Liver (tissue), 9 donors: Measurements from ENCODE around the gene SHC4. TPM values are rescaled to one million over a fixed set of nuclear protein-coding genes. Genes with fewer than 3 reads are reported as not detected.

Experiments used
- DNase-seq: peaks from one replicate; pipeline ENCODE4 v3.0.0-alpha.2; 2017; ENCODE audit warnings: low spot score
- H3K27ac ChIP-seq, 2 donors: one replicate each; pipeline ENCODE4 v1.7.0; 2013; ENCODE audit warnings: inconsistent platforms in 2 of 2, low read length in 2 of 2, control low read depth in 1 of 2, low read depth in 1 of 2, mild to moderate bottlenecking in 1 of 2
- H3K27me3 ChIP-seq, 4 donors: one replicate each; pipeline versions ENCODE4 v1.6.1 to v1.7.0; 2013; ENCODE audit warnings: low read length in 3 of 4, inconsistent platforms in 1 of 4, mild to moderate bottlenecking in 1 of 4, moderate library complexity in 1 of 4; ENCODE audit not compliant: control insufficient read depth in 4 of 4, insufficient read depth in 4 of 4
- H3K36me3 ChIP-seq, 4 donors: one replicate each; pipeline versions ENCODE4 v1.6.1 to v1.7.0; 2013; ENCODE audit warnings: low read length in 3 of 4, mild to moderate bottlenecking in 3 of 4, low read depth in 1 of 4, moderate library complexity in 1 of 4; ENCODE audit not compliant: control insufficient read depth in 4 of 4, insufficient read depth in 3 of 4
- H3K4me1 ChIP-seq, 4 donors: one replicate each; pipeline versions ENCODE4 v1.6.1 to v1.7.0; 2013; ENCODE audit warnings: low read length in 3 of 4, mild to moderate bottlenecking in 3 of 4, moderate library complexity in 1 of 4; ENCODE audit not compliant: control insufficient read depth in 4 of 4, insufficient read depth in 4 of 4
- H3K4me3 ChIP-seq, 3 donors: one replicate each; pipeline versions ENCODE4 v1.6.1 to v1.7.0; 2013; ENCODE audit warnings: low read length in 3 of 3, control low read depth in 1 of 3, low read depth in 1 of 3, mild to moderate bottlenecking in 1 of 3
- H3K9ac ChIP-seq, 2 donors: one replicate each; pipeline ENCODE4 v1.7.0; 2013; ENCODE audit warnings: low read length in 2 of 2, mild to moderate bottlenecking in 2 of 2, moderate library complexity in 2 of 2, control low read depth in 1 of 2, low read depth in 1 of 2
- H3K9me3 ChIP-seq, 4 donors: one replicate each; pipeline versions ENCODE4 v1.6.1 to v1.7.0; 2013; ENCODE audit warnings: low read length in 3 of 4; ENCODE audit not compliant: control insufficient read depth in 4 of 4
- ATF3 ChIP-seq: IDR thresholded peaks from 2 replicates; pipeline ENCODE4 v1.6.1; 2016; ENCODE audit warnings: antibody characterized with exemption
- EGR1 ChIP-seq, 2 donors: IDR thresholded peaks; 2 replicates each; pipeline ENCODE4 v1.6.1; 2016 to 2018; ENCODE audit warnings: antibody characterized with exemption in 2 of 2, low read depth in 2 of 2
- FOXA2 ChIP-seq: IDR thresholded peaks from 2 replicates; pipeline ENCODE4 v1.6.1; 2016; ENCODE audit warnings: antibody characterized with exemption
- GABPA ChIP-seq, 2 donors: IDR thresholded peaks in 1 of 2; conservative IDR thresholded peaks in 1 of 2; 2 replicates each; pipeline ENCODE4 v1.6.1; 2016; ENCODE audit warnings: antibody characterized with exemption in 2 of 2, mild to moderate bottlenecking in 1 of 2, moderate library complexity in 1 of 2
- HNF4A ChIP-seq, 2 donors: conservative IDR thresholded peaks; 2 replicates each; pipeline ENCODE4 v1.6.1; 2016; ENCODE audit warnings: antibody characterized with exemption in 2 of 2, mild to moderate bottlenecking in 2 of 2
- JUND ChIP-seq, 2 donors: IDR thresholded peaks; 2 replicates each; pipeline ENCODE4 v1.6.1; 2016; ENCODE audit warnings: antibody characterized with exemption in 2 of 2
- MAX ChIP-seq: IDR thresholded peaks from 2 replicates; pipeline ENCODE4 v1.6.1; 2016; ENCODE audit warnings: antibody characterized with exemption
- NR2F2 ChIP-seq: IDR thresholded peaks from 2 replicates; pipeline ENCODE4 v1.6.1; 2016; ENCODE audit warnings: antibody characterized with exemption
- RAD21 ChIP-seq, 2 donors: IDR thresholded peaks; 2 replicates each; pipeline ENCODE4 v1.6.1; 2016; ENCODE audit warnings: antibody characterized with exemption in 2 of 2, mild to moderate bottlenecking in 2 of 2
- REST ChIP-seq: IDR thresholded peaks from 2 replicates; pipeline ENCODE4 v1.6.1; 2016; ENCODE audit warnings: antibody characterized with exemption, mild to moderate bottlenecking
- RXRA ChIP-seq, 2 donors: IDR thresholded peaks; 2 replicates each; pipeline ENCODE4 v1.6.1; 2017 to 2018; ENCODE audit warnings: antibody characterized with exemption in 2 of 2, mild to moderate bottlenecking in 1 of 2
- SP1 ChIP-seq: IDR thresholded peaks from 2 replicates; pipeline ENCODE4 v1.6.1; 2018; ENCODE audit warnings: antibody characterized with exemption, mild to moderate bottlenecking
- TAF1 ChIP-seq: conservative IDR thresholded peaks from 2 replicates; pipeline ENCODE4 v1.6.1; 2016; ENCODE audit warnings: antibody characterized with exemption, mild to moderate bottlenecking
- YY1 ChIP-seq: IDR thresholded peaks from 2 replicates; pipeline ENCODE4 v1.6.1; 2016; ENCODE audit warnings: antibody characterized with exemption, mild to moderate bottlenecking
- ZBTB33 ChIP-seq: IDR thresholded peaks from 2 replicates; pipeline ENCODE4 v1.6.1; 2016; ENCODE audit warnings: antibody characterized with exemption
- WGBS: extraction: QIAGEN DNeasy Blood & Tissue Kit; methylation state at CpG from one replicate; pipeline ENCODE4 v1.1.7; 2013; 5-methylcytosine and 5-hydroxymethylcytosine counted together
- polyA plus RNA-seq, 2 donors: library from polyadenylated mRNA; stranded (reverse) in 1 of 2; unstranded in 1 of 2; fragments of 200-250 nt in 1 of 2; fragments of >200 nt in 1 of 2; fragmentation: Nextera tagmentation in 1 of 2; extraction: Ambion mirVana in 1 of 2; gene quantifications; one replicate each; pipeline versions ENCODE4 v1.2.1 to v1.2.3, GENCODE V29; 2013 to 2015
- total RNA-seq, 2 donors: library from RNA; depleted of rRNA; stranded (reverse); fragments of >200 nt; gene quantifications; one replicate each; pipeline ENCODE4 v1.2.3, GENCODE V29; 2014
- donor health status: healthy.
- donor health status: healthy.
- donor health status: healthy.
- donor health status: healthy.
- donor health status: healthy.

Gene SHC4
- total and polyA plus RNA-seq, 4 donors = under 0.01 to 0.19 (median 0.05) TPM

GRCh38 chr15:48845123-48845522 is 118.6 kb downstream of the SHC4 start:
- no peak for TF ChIP-seq GABPA (IDR thresholded peaks at IDR 0.05 in 1 of 2, conservative IDR thresholded peaks at IDR 0.05 in 1 of 2)
- no peak for TF ChIP-seq RAD21 (IDR thresholded peaks at IDR 0.05)
- no peak for TF ChIP-seq EGR1 (IDR thresholded peaks at IDR 0.05; ENCODE audit: low read depth in 2 of 2)
- TF ChIP-seq MAX = no peak
- WGBS = 83% methylated on average over 1 of the region's 1 CpG
- H3K27ac ChIP-seq = no peak overlapping the region
- H3K27me3 ChIP-seq = no peaks in the 10 kb centered on the region
- no peak overlapping the region for H3K4me3 ChIP-seq
- H3K9me3 ChIP-seq = no peaks in the 10 kb centered on the region
- no peak for DNase-seq
- H3K4me1 ChIP-seq = peaks cover 0 to 1% (median 0%) of the 10 kb centered on the region in 4 donors
- no peak overlapping the region for H3K9ac ChIP-seq
- H3K36me3 ChIP-seq = no peaks in the 10 kb centered on the region

GRCh38 chr15:48842501-48842900 is 121.2 kb downstream of the SHC4 start:
- TF ChIP-seq ATF3 (no peak), RAD21 (IDR thresholded peaks at IDR 0.05) (no peak), GABPA (IDR thresholded peaks at IDR 0.05 in 1 of 2, conservative IDR thresholded peaks at IDR 0.05 in 1 of 2) (no peak), EGR1 (IDR thresholded peaks at IDR 0.05; ENCODE audit: low read depth in 2 of 2) (no peak), MAX (no peak), ZBTB33 (no peak), RXRA (IDR thresholded peaks at IDR 0.05) (no peak), REST (no peak), YY1 (no peak), FOXA2 (no peak)
- 89% methylated on average over 6 of the region's 6 CpGs for WGBS
- Histone ChIP-seq H3K9me3 (no peaks in the 10 kb centered on the region), H3K9ac (no peak overlapping the region), H3K4me3 (no peak overlapping the region), H3K36me3 (no peaks in the 10 kb centered on the region), H3K4me1 (peaks cover 0 to 1% (median 0%) of the 10 kb centered on the region in 4 donors), H3K27ac (no peak overlapping the region), H3K27me3 (no peaks in the 10 kb centered on the region)
- no peak for DNase-seq

- no peaks in the 10 kb centered on the region for H3K36me3 ChIP-seq
- WGBS = 82% methylated on average over 5 of the region's 5 CpGs
- no peak overlapping the region for H3K9ac ChIP-seq
- no peak for DNase-seq
- H3K4me3 ChIP-seq = no peak overlapping the region
- no peaks in the 10 kb centered on the region for H3K27me3 ChIP-seq
- peaks cover 0 to 2% (median 1%) of the 10 kb centered on the region in 4 donors for H3K9me3 ChIP-seq
- no peak overlapping the region for H3K27ac ChIP-seq
- no peaks in the 10 kb centered on the region for H3K4me1 ChIP-seq
- no peak for TF ChIP-seq TAF1
- no peak for TF ChIP-seq ZBTB33
- TF ChIP-seq JUND (IDR thresholded peaks at IDR 0.05) = no peak
- TF ChIP-seq FOXA2 = no peak
- no peak for TF ChIP-seq YY1
- TF ChIP-seq REST = no peak
- no peak for TF ChIP-seq HNF4A (conservative IDR thresholded peaks at IDR 0.05)
- TF ChIP-seq SP1 = no peak
- no peak for TF ChIP-seq NR2F2
These were observed 129.0 kb downstream of the SHC4 start for GRCh38 chr15:48834756-48835155.
